ENCODE data around the gene FOXL1. TPM values are rescaled to one million over a fixed set of nuclear protein-coding genes. Genes with fewer than 3 reads are reported as not detected.

Gene FOXL1
- total RNA-seq, 1 experiment from 2014 or later: 0.13 TPM

GRCh38 chr16:86557587-86557986, 20.8 kb upstream of the FOXL1 start:
- no peak overlapping the region for H3K27ac ChIP-seq (ENCODE audit: low read depth, low read length, poor library complexity, severe bottlenecking)
- peaks cover 6% of the 10 kb centered on the region for H3K4me1 ChIP-seq (ENCODE audit: insufficient read depth, low read length, poor library complexity, severe bottlenecking)
- POLR2A ChIA-PET (ENCODE audit: low non-redundant PET): interaction anchor here (0.7 kb wide), 1 partner anchor 143 kb away, joined by 5 read pairs; no protein-coding TSS in a partner anchor
- CTCF ChIA-PET: no interaction called here
- TF ChIP-seq, protein P1, sequence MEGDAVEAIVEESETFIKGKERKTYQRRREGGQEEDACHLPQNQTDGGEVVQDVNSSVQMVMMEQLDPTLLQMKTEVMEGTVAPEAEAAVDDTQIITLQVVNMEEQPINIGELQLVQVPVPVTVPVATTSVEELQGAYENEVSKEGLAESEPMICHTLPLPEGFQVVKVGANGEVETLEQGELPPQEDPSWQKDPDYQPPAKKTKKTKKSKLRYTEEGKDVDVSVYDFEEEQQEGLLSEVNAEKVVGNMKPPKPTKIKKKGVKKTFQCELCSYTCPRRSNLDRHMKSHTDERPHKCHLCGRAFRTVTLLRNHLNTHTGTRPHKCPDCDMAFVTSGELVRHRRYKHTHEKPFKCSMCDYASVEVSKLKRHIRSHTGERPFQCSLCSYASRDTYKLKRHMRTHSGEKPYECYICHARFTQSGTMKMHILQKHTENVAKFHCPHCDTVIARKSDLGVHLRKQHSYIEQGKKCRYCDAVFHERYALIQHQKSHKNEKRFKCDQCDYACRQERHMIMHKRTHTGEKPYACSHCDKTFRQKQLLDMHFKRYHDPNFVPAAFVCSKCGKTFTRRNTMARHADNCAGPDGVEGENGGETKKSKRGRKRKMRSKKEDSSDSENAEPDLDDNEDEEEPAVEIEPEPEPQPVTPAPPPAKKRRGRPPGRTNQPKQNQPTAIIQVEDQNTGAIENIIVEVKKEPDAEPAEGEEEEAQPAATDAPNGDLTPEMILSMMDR (conservative IDR thresholded peaks at IDR 0.05; ENCODE audit: low read depth, low read length): no peak
- TF ChIP-seq EZH2 (IDR thresholded peaks at IDR 0.05; ENCODE audit: borderline replicate concordance, low read depth, low read length, poor library complexity, severe bottlenecking): no peak
- H3K36me3 ChIP-seq (ENCODE audit: insufficient read depth, low read length, poor library complexity, severe bottlenecking): no peaks in the 10 kb centered on the region
- no peak overlapping the region for H3K4me3 ChIP-seq (ENCODE audit: low read depth, low read length, poor library complexity, severe bottlenecking)
- H3K27me3 ChIP-seq (replicated peaks; ENCODE audit: insufficient read depth, low read depth, low read length, poor library complexity): no peaks in the 10 kb centered on the region
- H3K9me3 ChIP-seq (ENCODE audit: low read depth, low read length, poor library complexity, severe bottlenecking): no peaks in the 10 kb centered on the region
- no peak for DNase-seq (ENCODE audit: low spot score)
- no TSS peak for BruUV-seq (replicated peaks)
- intact Hi-C loops (cut with micrococcal nuclease; ENCODE audit: unreplicated experiment): no loop called here

DNA sequence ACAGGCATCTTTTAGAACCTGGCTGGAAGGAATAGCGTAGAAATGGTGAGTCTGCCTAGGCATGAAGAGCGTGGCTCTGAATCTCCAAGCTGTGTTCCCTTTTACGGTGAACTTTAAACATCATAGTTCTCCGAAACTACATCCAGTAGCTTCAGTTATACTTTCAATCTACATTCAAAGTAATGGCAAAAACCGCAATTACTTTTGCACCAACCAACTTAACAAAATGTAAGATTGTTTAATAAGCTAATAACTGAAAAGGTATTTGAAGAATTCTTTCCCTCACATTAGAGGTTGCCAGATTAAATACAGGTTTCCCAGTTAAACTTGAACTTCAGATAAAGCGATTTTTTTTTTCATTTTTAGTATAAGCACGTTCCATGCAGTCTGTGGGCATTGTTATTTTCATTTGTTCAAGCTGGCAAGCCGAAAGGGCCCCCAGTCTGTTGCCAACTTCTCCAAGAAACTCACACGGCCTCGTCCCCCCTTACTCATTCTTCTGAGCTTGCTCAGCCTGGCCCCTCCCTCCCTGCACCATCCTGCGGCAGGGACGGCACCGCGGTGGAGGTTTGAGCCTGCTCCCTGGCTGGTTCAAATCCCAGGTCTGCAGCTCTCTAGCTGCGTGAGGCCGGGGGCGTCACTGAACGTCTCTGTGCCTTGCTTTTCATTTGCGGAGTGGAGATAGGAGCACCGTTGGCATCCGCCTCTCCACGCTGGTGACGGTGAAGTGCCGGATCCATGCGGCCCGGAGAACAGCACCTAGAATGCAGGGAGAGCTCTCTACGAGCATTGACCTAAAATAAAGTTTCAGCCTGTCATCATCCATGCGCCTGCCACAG, 19.8 kb upstream of the FOXL1 start:
- CTCF ChIA-PET: no interaction called here
- H3K9me3 ChIP-seq (ENCODE audit: low read depth, low read length, poor library complexity, severe bottlenecking): no peaks in the 10 kb centered on the region
- no peak overlapping the region for H3K27ac ChIP-seq (ENCODE audit: low read depth, low read length, poor library complexity, severe bottlenecking)
- POLR2A ChIA-PET (ENCODE audit: low non-redundant PET): no interaction called here
- intact Hi-C loops (cut with micrococcal nuclease; ENCODE audit: unreplicated experiment): no loop called here
- no peak for DNase-seq (ENCODE audit: low spot score)
- no TSS peak for BruUV-seq (replicated peaks)
- H3K4me3 ChIP-seq (ENCODE audit: low read depth, low read length, poor library complexity, severe bottlenecking): no peak overlapping the region
- no peaks in the 10 kb centered on the region for H3K27me3 ChIP-seq (replicated peaks; ENCODE audit: insufficient read depth, low read depth, low read length, poor library complexity)
- no peaks in the 10 kb centered on the region for H3K36me3 ChIP-seq (ENCODE audit: insufficient read depth, low read length, poor library complexity, severe bottlenecking)
- peaks cover 6% of the 10 kb centered on the region for H3K4me1 ChIP-seq (ENCODE audit: insufficient read depth, low read length, poor library complexity, severe bottlenecking)
- TF ChIP-seq, protein P1 (conservative IDR thresholded peaks at IDR 0.05; ENCODE audit: low read depth, low read length): no peak
- TF ChIP-seq EZH2 (IDR thresholded peaks at IDR 0.05; ENCODE audit: borderline replicate concordance, low read depth, low read length, poor library complexity, severe bottlenecking): no peak

- BruUV-seq (replicated peaks): no TSS peak
- intact Hi-C loops (cut with micrococcal nuclease; ENCODE audit: unreplicated experiment): loop anchor here (10.0 kb wide), 1 partner anchor 1075 kb away; no protein-coding TSS in a partner anchor
- DNase-seq (ENCODE audit: low spot score): no peak
- Histone ChIP-seq H3K4me3 (ENCODE audit: low read depth, low read length, poor library complexity, severe bottlenecking) (no peak overlapping the region), H3K27me3 (replicated peaks; ENCODE audit: insufficient read depth, low read depth, low read length, poor library complexity) (peaks cover 8% of the 10 kb centered on the region), H3K36me3 (ENCODE audit: insufficient read depth, low read length, poor library complexity, severe bottlenecking) (no peaks in the 10 kb centered on the region), H3K4me1 (ENCODE audit: insufficient read depth, low read length, poor library complexity, severe bottlenecking) (peaks cover 6% of the 10 kb centered on the region), H3K9me3 (ENCODE audit: low read depth, low read length, poor library complexity, severe bottlenecking) (no peaks in the 10 kb centered on the region), H3K27ac (ENCODE audit: low read depth, low read length, poor library complexity, severe bottlenecking) (no peak overlapping the region)
- ChIA-PET CTCF (no interaction called here), POLR2A (ENCODE audit: low non-redundant PET) (no interaction called here)
- TF ChIP-seq, protein P1 (conservative IDR thresholded peaks at IDR 0.05; ENCODE audit: low read depth, low read length): no peak
- TF ChIP-seq EZH2 (IDR thresholded peaks at IDR 0.05; ENCODE audit: borderline replicate concordance, low read depth, low read length, poor library complexity, severe bottlenecking): no peak
Observed at GRCh38 chr16:86559802-86560305, 18.5 kb upstream of the FOXL1 start.
